H1 (cell line): ENCODE measurements around the gene PPP1R10.

Experiments
- CHD1 ChIP-seq: IDR thresholded peaks from 2 replicates; pipeline ENCODE4 v1.6.1; 2012; ENCODE audit warnings: low read depth, low read length, improper control_type of control experiment
- CHD2 ChIP-seq: IDR thresholded peaks from 2 replicates; pipeline ENCODE4 v1.6.1; 2012; ENCODE audit warnings: low read length, improper control_type of control experiment
- CHD7 ChIP-seq: fragments of 300-600 bp; sonication (generic); IDR thresholded peaks from 2 replicates; pipeline ENCODE4 v1.7.1; 2012; ENCODE audit warnings: low read length, moderate library complexity, mild to moderate bottlenecking, inconsistent platforms; ENCODE audit not compliant: insufficient replicate concordance
- CREB1 ChIP-seq: IDR thresholded peaks from 2 replicates; pipeline ENCODE4 v1.6.1; 2012; ENCODE audit warnings: inconsistent platforms
- CTCF ChIP-seq, 3 experiments: IDR thresholded peaks; 1 replicate in 2 of 3; 2 replicates in 1 of 3; pipeline versions ENCODE4 v1.5.1 to v1.6.1; 2011; ENCODE audit warnings: low read length in 3 of 3, mild to moderate bottlenecking in 3 of 3, inconsistent platforms in 2 of 3, low read depth in 1 of 3, moderate library complexity in 1 of 3; ENCODE audit not compliant: insufficient read depth in 1 of 3; ENCODE audit errors: control extremely low read depth in 1 of 3
- EZH2 ChIP-seq: fragments of 200-600 bp; sonication (generic); IDR thresholded peaks from 2 replicates; pipeline ENCODE4 v1.7.1; 2012; ENCODE audit warnings: low read depth, mild to moderate bottlenecking, moderate library complexity, low read length, inconsistent platforms; ENCODE audit not compliant: severe bottlenecking
- JUND ChIP-seq: IDR thresholded peaks from 2 replicates; pipeline ENCODE4 v1.6.1; 2011; ENCODE audit warnings: mild to moderate bottlenecking, improper control_type of control experiment, low read length
- RFX5 ChIP-seq: IDR thresholded peaks from 2 replicates; pipeline ENCODE4 v1.6.1; 2011; ENCODE audit warnings: low read depth, low read length, improper control_type of control experiment, borderline replicate concordance
- SP4 ChIP-seq: IDR thresholded peaks from 2 replicates; pipeline ENCODE4 v1.6.1; 2012; ENCODE audit warnings: low read length, inconsistent platforms
- TBP ChIP-seq: IDR thresholded peaks from 2 replicates; pipeline ENCODE4 v1.6.1; 2011; ENCODE audit warnings: low read depth, low read length, improper control_type of control experiment
- TEAD4 ChIP-seq: IDR thresholded peaks from 2 replicates; pipeline ENCODE4 v1.6.1; 2012; ENCODE audit warnings: low read depth, low read length, inconsistent platforms, mixed read lengths

GRCh38 chr6:30615219-30615957 is 1.7 kb downstream of the PPP1R10 start:
- no peak for TF ChIP-seq TEAD4
- no peak for TF ChIP-seq CHD2
- TF ChIP-seq JUND, result no peak
- 0 out of 2 replicates have a peak, but pooled peaks have one; percentile 3 for TF ChIP-seq CREB1
- TF ChIP-seq SP4, result no peak
- TF ChIP-seq CHD7, result no peak
- peak; percentile 43; the same call in 1 of the 2 replicates for TF ChIP-seq TBP
- TF ChIP-seq RFX5, result no peak
- no peak for TF ChIP-seq CTCF (IDR thresholded peaks at IDR 0.05; ENCODE audit: control extremely low read depth in 1 of 3, insufficient read depth in 1 of 3, low read depth in 1 of 3, low read length in 3 of 3)
- TF ChIP-seq EZH2, result no peak
- TF ChIP-seq CHD1, result peak; percentile 90
